ENCODE results near the gene RBFOX2.
"Not testable (repeated sequence)": the region's sequence is repeated elsewhere in the genome, so short reads cannot be mapped to it uniquely, and the experiment has no call there.

Gene RBFOX2

GRCh38 chr22:35758394-35758793 lies 270.2 kb downstream of the RBFOX2 start:
- no peak for DNase-seq

GRCh38 chr22:35756722-35757121 lies 271.9 kb downstream of the RBFOX2 start:
- no peak for DNase-seq

- no peak for DNase-seq
Observed at GRCh38 chr22:35754761-35755160, 273.9 kb downstream of the RBFOX2 start.

- DNase-seq = no peak
Observed at GRCh38 chr22:35752863-35753189, 275.8 kb downstream of the RBFOX2 start.

GRCh38 chr22:35752006-35752862 lies 276.4 kb downstream of the RBFOX2 start:
- no peak for DNase-seq

GRCh38 chr22:35749808-35750207 lies 278.8 kb downstream of the RBFOX2 start:
- peak; percentile 17 for DNase-seq

GRCh38 chr22:35746946-35747703 lies 281.5 kb downstream of the RBFOX2 start:
- DNase-seq = no peak

- no peak for DNase-seq
Observed at GRCh38 chr22:35746248-35746647, 282.4 kb downstream of the RBFOX2 start.

GRCh38 chr22:35743326-35743860 lies 285.2 kb downstream of the RBFOX2 start:
- DNase-seq = no peak

- DNase-seq = no peak
Observed at GRCh38 chr22:35742342-35743100, 286.1 kb downstream of the RBFOX2 start.

- no peak for DNase-seq
Observed at GRCh38 chr22:35740616-35741015, 288.0 kb downstream of the RBFOX2 start.

- DNase-seq = no peak
Observed at GRCh38 chr22:35739931-35740380, 288.7 kb downstream of the RBFOX2 start.

GRCh38 chr22:35739076-35739930 lies 289.3 kb downstream of the RBFOX2 start:
- no peak for DNase-seq

GRCh38 chr22:35737886-35738285 lies 290.7 kb downstream of the RBFOX2 start:
- DNase-seq = not testable (repeated sequence)

- DNase-seq = no peak
Observed at GRCh38 chr22:35736701-35737100, 291.9 kb downstream of the RBFOX2 start.

GRCh38 chr22:35736166-35736565 lies 292.5 kb downstream of the RBFOX2 start:
- no peak for DNase-seq

- DNase-seq = no peak
Observed at GRCh38 chr22:35735542-35735941, 293.1 kb downstream of the RBFOX2 start.

- no peak for DNase-seq
Observed at GRCh38 chr22:35734517-35734827, 294.2 kb downstream of the RBFOX2 start.

- no peak for DNase-seq
Observed at GRCh38 chr22:35733791-35734516, 294.7 kb downstream of the RBFOX2 start.

GRCh38 chr22:35733036-35733435 lies 295.6 kb downstream of the RBFOX2 start:
- no peak for DNase-seq

GRCh38 chr22:35732116-35732515 lies 296.5 kb downstream of the RBFOX2 start:
- DNase-seq = no peak

GRCh38 chr22:35731321-35731720 lies 297.3 kb downstream of the RBFOX2 start:
- peak; percentile 76 for DNase-seq
